AG09319 (cell line): ENCODE measurements around the gene HHIP.

Experiments
- DNase-seq: peaks from one replicate; pipeline ENCODE4 v3.0.0-alpha.2; 2010; ENCODE audit warnings: low read depth; ENCODE audit errors: extremely low read depth
- TF ChIP-seq, protein P1 (sequence below): IDR thresholded peaks from 2 replicates; pipeline ENCODE4 v1.5.1; 2011; ENCODE audit warnings: low read depth, mild to moderate bottlenecking, inconsistent platforms, low read length, moderate library complexity

The HHIP gene

GRCh38 chr4:144695721-144696120 lies 49.8 kb downstream of the HHIP start:
- DNase-seq = no peak
- TF ChIP-seq, protein P1, sequence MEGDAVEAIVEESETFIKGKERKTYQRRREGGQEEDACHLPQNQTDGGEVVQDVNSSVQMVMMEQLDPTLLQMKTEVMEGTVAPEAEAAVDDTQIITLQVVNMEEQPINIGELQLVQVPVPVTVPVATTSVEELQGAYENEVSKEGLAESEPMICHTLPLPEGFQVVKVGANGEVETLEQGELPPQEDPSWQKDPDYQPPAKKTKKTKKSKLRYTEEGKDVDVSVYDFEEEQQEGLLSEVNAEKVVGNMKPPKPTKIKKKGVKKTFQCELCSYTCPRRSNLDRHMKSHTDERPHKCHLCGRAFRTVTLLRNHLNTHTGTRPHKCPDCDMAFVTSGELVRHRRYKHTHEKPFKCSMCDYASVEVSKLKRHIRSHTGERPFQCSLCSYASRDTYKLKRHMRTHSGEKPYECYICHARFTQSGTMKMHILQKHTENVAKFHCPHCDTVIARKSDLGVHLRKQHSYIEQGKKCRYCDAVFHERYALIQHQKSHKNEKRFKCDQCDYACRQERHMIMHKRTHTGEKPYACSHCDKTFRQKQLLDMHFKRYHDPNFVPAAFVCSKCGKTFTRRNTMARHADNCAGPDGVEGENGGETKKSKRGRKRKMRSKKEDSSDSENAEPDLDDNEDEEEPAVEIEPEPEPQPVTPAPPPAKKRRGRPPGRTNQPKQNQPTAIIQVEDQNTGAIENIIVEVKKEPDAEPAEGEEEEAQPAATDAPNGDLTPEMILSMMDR = no peak

- DNase-seq = no peak
- TF ChIP-seq, protein P1 = no peak
Measured at GRCh38 chr4:144696376-144696775, 50.4 kb downstream of the HHIP start.

DNA sequence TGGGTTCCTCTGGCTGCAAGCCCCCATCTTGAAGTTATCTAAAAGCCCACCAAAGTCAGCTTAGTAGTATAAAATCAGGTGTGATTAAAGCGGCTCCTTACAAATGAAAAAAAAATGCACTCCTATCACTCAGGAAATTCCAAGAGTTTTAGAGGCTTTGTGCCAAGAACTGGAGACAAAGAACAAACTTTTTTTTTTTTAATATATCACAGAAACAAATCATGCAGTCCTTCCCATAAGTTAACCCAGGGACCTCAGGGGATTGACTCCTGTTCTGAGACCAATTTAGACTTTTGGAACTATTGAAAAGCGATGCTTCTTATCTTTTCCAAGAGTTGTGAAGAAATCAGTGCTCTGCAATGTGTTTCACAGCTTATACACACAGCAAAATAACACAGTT lies 53.6 kb downstream of the HHIP start:
- TF ChIP-seq, protein P1 = no peak
- no peak for DNase-seq

DNA sequence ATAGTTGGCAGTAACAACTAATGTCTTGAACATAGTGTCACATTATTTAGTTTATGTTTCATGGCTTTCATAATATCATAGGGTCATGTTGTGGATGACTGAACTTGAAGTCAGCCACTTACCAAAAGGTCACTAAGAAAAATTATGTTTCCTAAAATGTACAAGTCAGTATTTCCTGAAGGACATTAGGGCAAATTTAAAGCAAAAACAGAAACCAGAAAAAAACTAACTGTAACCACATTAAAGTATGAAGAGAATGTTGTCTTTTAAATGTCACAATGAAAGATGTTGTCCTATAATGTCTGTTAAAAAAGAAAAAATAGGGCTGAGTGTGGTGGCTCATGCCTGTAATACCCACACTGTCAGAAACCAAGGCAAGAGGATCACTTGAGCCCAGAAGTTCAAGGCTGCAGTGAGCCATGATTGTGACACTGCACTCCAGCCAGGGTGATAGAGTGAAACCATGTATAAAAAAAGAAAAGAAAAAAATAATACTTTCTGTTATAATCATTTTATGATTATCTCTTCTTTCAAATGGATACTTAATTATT lies 55.8 kb downstream of the HHIP start:
- no peak for DNase-seq
- TF ChIP-seq, protein P1 = no peak

DNA sequence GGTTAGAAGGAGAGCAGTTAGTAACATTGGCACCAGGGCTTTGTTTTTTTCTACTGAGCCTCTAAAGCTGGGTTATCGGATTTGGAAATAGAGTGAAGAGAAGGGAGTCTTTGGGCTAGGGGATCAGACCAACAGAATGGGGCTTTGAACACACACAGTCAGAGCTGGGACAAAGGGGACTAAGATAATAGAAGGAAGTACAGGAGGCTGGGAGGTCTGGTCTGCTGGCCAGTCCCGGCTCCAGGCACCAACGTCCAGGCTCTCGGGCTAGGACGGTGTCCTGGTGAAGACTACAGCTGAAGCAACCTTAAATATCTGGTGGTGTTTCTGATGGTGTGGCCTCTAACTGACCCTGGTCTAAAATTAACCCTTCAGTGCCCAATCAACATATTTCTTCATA lies 57.5 kb downstream of the HHIP start:
- TF ChIP-seq, protein P1 = no peak
- no peak for DNase-seq

DNA sequence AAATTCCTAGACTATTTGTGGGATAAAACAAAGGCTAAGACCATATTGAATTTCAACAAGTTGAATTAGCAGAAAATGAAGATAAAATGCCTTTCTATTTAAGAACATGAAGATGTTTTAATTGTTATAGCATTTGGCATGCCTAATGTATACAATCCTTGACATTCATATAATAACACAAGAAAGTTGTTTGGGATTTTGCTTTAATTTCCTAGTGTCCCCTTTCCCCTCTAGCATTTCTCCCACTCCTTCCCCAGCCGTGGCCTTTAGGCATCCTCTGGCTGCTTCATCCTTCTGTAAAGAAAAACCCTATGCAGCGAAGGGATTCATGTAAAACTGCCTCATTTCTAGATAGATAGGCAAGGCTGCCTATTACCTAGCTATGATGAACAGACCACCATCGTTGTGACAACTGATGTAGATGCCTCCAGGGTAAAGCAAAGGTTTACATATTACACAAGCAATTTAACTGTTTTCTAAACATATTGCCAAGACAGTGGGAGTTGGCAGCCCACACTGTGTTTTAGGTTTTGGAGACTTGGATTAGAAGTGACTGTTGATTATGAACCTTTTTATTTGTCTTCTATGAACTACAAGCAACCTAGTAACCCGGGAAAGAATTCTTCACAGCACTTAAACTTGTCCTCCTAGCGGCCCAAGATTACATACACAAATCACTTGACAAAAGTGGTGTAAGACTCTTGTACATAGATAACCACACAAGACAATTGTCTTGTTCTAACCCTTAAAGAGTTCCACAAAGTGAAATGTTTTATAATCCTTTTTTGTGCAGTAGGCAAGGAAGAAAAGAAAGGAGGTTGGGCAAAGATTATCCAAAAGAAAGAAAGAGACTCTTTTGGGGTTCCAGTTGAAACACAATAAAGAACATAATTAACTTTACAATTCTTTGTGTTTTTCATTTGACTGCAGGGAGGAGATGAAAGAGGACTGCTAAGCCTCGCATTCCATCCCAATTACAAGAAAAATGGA lies 59.9 kb downstream of the HHIP start:
- TF ChIP-seq, protein P1 = no peak
- no peak for DNase-seq

DNA sequence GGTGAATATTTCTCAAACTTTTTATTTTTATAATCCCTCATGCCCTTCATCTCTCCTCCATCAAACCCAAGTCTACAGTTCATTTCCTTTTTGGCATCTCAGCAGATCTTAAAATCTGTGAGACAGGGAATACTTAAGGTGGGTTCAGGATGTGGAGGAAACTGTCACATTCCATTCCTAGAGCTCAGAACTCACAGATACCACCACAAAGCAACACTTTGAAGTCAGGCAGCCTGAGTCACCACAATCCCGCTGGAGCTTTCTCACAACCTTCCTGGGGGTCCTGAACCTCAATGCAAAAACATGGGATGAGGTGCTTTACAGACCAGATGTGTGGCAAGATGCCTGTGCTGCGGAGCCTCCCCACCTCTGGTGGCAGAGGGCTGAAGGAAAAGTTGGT lies 63.2 kb downstream of the HHIP start:
- TF ChIP-seq, protein P1 = no peak
- no peak for DNase-seq
